HG03064 (cell line): ENCODE results near the gene VSIG8.

Experiments
- ATAC-seq: cut with Tn5 transposase; IDR thresholded peaks from one replicate; pipeline ENCODE4 v1.9.1; 2021; ENCODE audit warnings: low read depth; ENCODE audit not compliant: unreplicated experiment

VSIG8 gene

DNA sequence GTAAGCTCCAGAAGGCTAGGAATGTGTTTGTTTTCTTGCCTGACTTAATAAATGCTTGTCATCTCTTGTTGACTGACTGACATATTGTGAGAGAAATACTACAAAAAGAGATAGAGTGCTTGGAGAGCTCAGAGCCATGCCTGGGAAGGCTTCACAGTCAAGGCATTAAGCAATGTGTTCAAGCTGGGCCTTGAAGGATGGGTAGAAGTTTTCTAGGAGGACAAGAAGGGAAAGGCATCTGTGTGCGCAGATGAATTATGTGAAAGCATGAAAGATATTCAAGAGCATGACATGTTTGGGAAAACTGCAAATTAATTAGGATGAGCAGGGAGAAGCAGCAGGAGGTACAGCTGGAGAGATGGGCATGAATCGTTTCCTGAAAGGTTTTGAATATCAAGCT is 30.1 kb downstream of the VSIG8 start:
- no peak for ATAC-seq

DNA sequence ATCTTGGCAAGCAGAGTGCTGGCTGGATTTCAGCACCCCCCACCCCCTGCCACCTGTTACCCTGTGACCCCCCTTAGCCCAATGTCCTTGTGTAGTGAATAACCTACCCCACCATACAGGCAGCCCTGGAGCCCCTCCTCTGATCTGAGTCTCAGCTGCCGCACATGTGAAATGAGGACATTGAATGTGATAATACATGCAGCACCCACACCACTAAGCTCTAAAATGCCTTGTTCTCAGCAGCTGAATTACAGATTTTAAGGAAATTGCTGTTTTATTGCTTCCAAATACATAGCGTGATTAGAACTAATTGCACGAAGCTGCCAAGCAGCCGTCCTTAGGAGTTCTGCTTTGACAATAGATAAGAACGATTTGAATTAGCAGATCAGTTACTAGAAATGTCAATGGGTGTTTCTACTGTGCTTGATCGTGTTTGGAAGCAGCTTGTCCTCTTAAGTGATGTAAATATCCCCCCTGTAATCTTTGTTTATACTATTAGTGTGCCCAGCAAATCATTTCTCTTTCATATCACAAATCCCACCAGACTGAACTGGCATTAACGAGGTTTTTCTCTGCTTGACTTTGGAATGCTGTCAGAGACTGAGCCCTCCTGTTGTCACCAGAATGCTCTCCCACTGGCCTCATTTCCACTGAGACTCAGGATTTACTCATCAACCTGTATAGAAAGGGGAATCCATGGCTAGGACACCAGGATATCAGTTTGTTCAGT is 30.9 kb downstream of the VSIG8 start:
- ATAC-seq, result no peak

DNA sequence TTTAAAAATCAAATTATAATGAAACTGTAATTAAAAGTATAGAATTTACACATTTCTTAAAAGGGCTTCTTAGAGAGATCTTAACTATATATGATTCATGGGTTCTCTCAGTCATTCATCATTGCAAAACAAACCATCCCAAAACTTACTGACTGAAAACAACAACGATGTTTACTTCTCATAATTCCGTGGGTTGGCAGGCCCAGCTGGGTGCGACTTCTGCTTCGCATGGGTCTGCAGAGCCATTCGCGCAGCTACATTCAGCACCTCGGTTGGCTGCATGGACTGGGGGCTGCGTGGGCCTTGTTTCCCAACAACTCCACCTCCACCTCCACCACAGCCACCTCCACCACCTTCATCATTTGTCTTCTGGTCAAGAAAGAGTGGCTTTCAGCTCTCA is 31.7 kb downstream of the VSIG8 start:
- ATAC-seq, result no peak

DNA sequence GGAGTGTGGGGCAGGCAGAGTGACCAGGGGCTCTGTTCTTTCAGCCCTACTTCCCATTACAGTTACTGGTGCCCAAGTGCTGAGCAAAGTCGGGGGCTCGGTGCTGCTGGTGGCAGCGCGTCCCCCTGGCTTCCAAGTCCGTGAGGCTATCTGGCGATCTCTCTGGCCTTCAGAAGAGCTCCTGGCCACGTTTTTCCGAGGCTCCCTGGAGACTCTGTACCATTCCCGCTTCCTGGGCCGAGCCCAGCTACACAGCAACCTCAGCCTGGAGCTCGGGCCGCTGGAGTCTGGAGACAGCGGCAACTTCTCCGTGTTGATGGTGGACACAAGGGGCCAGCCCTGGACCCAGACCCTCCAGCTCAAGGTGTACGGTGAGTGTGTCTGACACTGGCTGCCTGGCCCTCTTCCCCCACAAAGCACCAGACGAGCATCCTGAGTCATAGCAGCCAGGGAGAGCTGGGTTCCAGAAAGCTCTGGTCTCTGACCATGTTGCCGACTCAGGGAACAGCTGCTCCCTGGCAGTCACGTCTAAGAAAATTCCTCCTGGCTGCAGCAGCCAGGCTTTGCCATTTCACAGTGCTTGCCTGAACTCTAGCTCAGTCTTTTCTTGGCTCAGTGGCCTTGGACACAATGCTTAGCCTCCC is 32.5 kb downstream of the VSIG8 start:
- no peak for ATAC-seq

DNA sequence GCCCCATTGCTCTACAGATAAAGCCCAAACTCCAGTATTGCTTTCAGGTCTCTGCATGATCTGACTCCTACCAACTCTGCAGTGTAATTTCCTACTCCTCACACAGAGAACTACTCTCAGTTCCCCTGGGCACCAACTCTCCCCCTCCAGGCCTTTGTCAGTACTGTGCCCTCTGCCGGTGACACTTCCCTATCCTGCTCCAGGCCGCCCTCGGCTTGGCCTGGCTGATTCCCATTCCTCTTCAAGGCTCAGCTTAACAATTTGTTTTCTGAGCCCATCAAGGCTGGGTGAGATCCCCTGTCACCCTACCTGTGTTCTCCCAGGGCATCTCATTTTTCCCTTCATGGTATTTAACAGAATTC is 33.2 kb downstream of the VSIG8 start:
- no peak for ATAC-seq

DNA sequence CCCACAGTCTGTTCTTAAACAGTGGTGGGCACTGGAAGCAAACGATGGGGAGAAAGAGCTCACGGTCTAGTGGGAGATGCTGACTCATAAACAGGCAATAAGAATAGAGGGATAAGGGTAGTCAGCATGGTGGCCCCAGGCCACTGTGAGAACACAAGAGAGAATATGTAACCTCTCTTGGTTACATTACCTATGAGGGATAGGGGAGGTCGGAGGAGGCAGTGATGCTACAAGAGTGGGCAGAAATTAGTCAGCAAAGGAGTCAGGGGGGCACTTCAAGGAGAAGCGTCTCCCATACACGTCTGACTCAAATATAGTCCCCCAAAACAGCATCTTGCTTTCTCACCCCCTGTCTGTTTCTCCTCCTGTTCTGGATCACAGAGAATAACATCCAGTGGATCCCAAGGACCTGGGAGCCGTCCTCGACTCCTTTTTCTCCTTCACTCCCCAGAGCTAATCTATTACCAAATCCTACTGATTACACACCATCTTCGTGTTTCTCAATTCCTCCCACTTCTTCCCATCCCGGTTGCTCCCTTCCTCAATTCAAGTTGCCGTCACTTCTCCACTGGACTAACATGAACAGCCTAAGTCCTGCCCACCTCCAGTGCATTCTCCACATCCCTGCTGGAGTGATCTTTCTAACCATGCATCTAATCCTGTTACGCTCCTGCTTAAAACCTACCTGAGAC is 33.7 kb downstream of the VSIG8 start:
- ATAC-seq, result no peak

DNA sequence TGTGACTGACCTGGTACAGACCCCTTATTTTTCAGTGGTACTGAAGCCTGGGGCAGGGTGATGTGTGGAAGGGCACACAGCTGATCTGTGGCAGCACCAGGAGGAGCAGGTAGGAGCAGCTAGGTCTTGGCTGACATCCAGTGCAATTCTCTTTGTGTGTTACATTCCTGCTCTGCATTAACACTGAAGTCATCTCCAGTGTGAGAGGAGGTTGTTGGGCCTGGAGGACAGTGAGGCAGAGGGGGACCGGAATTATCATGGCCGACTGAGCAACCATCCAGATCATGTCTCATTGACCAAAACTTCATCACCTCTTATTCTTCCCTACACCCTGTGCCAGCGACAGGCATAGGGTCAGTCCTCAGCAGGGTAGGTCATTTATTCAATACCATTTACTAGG is 34.3 kb downstream of the VSIG8 start:
- no peak for ATAC-seq

DNA sequence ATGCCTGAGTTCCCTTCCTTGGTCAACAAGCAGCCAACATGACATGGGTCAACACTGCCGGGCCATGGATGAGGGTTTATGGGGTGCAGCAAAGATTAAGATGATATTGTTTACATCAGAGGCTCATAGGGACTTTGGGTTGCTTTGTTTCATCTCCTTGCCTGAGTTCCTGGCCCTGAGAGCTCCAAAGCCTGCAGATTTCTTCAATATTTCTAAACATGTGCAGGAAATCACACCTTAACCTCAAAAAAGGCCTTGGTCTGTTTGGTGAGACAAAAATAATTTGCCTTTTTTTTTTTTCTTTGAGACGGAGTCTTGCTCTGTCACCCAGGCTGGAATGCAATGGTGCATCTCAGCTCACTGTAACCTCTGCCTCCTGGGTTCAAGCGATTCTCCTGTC is 34.9 kb downstream of the VSIG8 start:
- no peak for ATAC-seq

DNA sequence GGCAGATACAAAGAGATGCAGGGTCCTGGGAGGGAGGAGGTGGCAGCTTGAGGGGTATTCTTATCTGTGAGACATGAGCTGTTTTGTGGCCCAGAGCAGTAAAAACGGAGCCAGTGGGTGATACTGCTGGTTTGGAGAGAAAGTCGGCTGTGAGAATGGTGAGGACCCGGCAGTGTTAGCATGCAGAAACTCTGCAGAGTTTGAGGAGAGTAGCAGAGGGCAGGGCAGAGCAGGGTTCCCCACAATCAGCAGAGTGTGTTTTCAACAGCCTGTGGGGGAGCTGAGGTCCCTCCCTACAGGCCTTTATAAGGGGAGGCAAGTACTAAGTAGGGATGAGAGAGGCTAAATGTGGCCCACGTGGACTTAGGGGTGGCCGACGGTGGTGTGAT is 35.4 kb downstream of the VSIG8 start:
- no peak for ATAC-seq

DNA sequence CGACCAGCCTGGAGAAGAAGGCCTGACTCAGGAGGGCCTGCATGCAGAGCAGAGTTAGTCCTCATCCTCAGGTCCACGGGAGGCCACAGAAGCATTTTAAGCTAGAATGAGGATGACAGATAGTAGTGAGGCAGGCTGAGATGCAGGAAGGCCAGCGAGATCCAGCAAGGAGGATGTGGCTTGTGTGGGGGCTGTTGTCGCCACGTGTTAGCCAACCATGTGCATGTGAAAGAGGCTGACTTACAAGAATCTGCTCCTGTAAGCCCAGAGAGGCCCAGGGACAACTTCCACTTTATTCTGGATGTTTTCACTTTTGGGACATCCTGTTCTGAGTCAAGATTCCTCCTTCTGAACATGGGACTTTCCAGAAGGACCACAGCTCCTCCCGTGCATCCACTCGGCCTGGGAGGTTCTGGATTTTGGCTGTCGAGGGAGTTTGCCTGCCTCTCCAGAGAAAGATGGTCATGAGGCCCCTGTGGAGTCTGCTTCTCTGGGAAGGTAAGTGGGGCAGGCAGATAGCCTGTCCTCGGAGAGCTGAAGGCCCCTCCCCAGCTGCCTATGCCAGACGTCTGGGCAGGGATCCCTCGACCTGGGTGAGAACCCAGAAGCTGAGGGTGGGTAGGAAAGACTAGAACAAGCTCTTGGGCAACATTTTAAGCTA is 35.9 kb downstream of the VSIG8 start, which contains the start of gene SLAMF8:
Gene SLAMF8, plus strand, starts transcription at position 433 of the 661 bp plus-strand sequence. Its CDS starts 26 bp downstream, at position 459.
- no peak for ATAC-seq

DNA sequence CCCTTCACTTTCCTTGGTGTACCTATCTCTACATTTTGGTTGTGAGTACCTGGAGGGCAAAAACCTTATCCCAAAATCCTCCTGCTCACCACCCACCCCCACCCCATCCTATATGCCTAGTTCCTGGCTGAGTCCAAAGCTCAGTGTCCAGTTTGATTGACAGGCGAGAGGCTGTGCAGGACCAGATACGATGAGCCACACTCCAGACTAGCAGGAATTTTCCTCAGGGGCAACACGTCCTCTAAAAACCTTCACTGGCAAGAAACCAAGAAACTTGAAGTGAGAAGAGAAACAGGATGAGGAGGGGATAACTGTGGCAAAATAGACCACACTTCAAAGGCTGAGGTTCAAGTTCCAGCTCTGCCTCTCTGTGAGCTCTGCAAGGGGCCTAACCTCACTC is 36.9 kb downstream of the VSIG8 start:
- ATAC-seq, result no peak

DNA sequence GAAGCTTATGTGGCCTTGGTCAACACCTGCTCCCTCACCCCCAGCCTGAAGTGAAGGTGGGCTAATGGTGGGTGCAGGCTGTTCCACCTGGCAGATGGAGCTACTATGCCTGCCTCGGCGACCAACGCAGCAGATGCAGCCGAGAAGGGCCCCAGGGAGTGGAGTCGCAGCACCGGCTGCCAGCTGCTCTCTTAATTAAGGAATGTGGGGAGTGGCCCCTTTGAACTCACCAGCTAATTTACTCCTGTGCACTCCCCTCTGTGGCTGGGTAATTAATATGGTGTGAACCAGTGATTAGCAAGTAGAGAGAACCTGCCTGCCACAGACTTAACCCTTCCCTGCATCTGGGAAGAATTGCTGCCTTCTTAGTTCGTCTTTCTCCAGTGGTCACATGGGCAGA is 39.1 kb downstream of the VSIG8 start:
- no peak for ATAC-seq

DNA sequence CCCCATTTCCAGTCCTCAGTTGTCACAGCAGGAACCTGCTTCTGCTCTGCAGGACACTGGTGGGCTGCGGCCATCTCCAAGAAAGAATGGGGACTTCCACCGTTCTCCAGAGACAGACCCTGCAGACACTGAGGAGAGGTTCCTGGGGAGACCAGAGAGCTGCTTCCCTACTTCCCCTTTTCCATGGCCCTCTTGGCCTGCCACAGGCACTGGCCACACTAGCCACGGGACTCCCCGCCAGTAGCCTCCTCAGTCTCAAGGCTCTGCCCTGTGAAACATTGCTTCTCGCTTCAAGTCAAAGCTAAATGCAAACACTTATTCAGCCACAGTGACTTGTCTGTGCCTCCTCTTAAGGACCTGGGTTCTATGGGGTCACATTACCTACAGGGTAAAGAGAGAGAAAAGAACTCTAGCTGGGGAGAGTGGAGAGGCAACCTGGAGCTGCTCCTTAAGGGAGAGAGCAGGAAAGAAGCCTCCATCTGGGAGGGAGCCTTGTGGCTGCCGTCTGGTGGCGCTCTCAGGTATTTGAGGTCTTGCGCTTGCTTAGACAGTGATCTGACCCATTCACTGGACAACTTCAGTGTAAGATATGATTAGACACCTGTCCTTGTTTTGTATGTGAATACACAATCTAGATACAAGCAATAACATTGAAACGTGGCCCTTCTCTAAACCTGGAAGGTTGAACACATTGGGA is 41.1 kb downstream of the VSIG8 start:
- ATAC-seq, result no peak

DNA sequence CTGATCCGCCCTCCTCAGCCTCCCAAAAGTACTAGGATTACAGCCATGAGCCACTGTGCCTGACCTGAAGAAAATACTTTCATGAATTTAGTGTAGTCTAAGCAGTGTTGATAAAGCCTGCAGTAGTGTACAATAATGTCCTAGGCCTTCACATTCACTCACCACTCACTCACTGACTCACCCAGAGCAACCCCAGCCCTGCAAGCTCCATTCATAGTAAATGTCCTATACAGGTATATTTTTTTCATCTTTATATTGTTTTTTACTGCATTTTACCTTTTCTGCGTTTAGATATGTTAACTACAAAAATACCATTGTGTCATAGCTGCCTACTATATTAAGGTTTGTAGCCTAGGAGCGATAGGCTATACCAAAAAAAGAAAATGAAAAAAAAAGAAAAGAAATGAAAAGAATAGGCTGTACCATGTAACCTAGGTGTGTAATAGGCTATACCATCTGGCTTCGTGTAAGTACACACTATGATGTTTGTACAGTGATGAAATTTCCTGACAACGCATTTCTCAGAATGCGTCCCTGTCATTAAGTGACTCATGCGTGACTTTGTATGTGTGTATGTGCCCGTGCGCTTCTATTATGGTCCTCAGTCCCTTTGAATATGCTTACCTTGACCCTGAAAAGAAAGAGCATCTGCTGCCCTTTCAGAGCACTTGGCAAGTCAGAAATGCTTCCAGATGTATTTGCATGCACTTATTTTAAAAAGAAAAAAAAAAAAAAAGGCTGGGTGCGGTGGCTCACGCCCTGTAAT is 45.0 kb downstream of the VSIG8 start:
- ATAC-seq, result no peak

DNA sequence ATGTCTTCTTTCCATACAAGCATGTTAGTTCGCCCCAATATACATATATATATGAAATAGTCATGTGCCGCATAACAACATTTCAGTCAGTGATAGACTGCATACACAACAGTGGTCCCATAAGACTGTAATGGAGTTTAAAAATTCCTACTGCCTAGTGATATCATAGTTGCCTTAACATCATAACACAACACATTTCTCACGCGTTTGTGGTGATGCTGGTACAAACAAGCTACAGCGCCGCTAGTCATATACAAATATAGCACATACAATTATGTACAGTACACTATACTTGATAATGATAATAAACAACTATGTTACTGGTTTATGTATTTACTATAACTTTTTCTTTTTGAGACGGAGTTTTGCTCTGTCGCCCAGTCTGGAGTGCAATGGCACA is 46.5 kb downstream of the VSIG8 start:
- ATAC-seq, result no peak

DNA sequence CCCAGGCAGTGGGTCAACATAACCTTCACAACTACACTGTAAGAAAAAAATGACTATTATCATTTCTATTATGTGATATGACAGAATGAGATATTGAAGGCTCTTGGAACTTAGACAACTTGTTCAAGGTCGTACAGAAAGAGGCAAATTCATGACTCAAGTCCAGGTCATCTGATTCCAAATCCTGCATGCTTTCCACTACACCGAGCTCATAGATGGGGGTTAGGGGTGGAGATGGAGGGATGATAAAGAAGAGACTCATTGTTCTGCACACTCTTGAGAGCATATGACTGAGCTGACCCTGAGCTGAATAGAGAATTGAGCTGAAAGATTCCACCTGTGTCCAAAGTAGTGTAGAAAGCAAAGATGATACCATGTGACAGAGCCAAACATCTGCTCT is 57.5 kb downstream of the VSIG8 start:
- ATAC-seq, result no peak
